Stimulated activated CD8-positive, alpha-beta memory T cell treated with anti-CD3 and anti-CD28 coated beads, Interleukin-4, amount 100 ng/mL, for 24 hours (primary cell): ENCODE data around the gene LRP5.
"Not testable (repeated sequence)": the region's sequence is repeated elsewhere in the genome, so short reads cannot be mapped to it uniquely, and the experiment has no call there.

Experiments used
- DNase-seq: peaks from one replicate; pipeline ENCODE4 v3.0.0-alpha.2; 2020; ENCODE audit warnings: low read depth

Gene LRP5

DNA sequence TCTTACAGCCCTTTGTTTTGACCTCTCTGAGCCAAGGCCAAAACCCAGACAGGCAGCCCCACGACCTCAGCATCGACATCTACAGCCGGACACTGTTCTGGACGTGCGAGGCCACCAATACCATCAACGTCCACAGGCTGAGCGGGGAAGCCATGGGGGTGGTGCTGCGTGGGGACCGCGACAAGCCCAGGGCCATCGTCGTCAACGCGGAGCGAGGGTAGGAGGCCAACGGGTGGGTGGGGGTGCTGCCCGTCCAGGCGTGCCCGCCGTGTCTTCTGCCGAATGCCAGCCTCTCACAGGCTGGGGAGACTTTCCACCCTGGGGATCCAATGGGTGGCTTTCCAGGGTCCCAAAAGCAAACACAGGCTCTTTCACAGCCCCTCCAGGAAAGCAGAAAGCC is 111.1 kb downstream of the LRP5 start:
- no peak for DNase-seq

GRCh38 chr11:68424101-68424632 is 111.8 kb downstream of the LRP5 start:
- DNase-seq = no peak

DNA sequence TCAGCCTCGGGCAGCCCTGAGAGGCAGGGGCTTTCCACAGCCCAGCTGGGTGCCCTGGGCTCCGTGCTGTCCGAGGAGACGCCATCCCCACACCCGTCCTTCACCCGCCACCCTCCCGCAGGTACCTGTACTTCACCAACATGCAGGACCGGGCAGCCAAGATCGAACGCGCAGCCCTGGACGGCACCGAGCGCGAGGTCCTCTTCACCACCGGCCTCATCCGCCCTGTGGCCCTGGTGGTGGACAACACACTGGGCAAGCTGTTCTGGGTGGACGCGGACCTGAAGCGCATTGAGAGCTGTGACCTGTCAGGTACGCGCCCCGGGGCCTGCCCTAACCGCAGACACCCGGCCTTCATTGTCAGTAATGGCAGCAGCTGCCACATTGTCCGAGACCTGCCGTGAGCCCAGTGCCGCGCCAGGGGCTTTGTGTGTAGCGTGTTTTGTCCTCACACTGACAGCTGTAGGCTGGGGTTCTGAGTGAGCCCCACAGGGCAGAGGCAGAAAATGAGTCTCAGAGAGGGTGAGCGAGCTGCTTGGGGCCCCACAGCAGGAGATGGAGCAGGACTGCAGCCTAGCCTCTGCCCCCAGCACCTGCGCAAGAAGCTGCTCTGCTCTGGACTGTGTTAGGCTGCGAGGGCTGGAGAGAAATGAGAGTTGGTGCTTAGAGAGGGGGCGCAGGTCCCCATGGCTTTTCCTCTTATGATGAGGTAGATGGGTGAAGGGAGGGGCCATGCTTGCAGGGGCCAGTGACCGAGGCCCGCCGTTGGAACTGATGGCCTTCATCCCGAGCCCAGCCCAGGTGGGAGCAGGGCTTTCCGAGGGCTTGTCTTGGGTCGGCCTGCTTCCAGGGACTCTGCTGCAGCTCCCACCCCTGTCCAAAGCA is 112.8 kb downstream of the LRP5 start:
- DNase-seq = no peak

GRCh38 chr11:68425866-68426380 is 113.5 kb downstream of the LRP5 start:
- DNase-seq = no peak

GRCh38 chr11:68429661-68430060 is 117.3 kb downstream of the LRP5 start:
- DNase-seq = no peak

- DNase-seq = no peak
Observed at GRCh38 chr11:68430384-68430783, 118.0 kb downstream of the LRP5 start.

DNA sequence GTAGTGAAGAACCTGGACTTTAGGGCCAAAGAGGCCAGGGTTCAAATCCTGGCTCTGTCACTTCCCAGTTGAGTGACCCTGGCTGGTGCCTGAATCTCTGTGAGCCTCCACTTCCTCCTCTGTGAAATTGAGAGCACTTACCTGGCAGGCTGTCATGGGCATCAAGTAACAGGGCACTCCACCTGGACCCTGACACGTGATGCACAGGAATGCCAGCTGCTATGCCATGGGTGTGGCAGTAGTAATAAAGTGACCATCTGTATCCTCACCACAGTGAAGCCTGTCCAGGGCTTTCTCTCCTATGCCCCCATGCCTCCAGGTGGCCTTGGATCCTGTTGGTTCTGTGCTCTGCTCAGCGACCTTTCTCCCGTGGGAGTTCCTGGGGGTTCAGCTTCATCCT is 118.4 kb downstream of the LRP5 start:
- DNase-seq = no peak

DNA sequence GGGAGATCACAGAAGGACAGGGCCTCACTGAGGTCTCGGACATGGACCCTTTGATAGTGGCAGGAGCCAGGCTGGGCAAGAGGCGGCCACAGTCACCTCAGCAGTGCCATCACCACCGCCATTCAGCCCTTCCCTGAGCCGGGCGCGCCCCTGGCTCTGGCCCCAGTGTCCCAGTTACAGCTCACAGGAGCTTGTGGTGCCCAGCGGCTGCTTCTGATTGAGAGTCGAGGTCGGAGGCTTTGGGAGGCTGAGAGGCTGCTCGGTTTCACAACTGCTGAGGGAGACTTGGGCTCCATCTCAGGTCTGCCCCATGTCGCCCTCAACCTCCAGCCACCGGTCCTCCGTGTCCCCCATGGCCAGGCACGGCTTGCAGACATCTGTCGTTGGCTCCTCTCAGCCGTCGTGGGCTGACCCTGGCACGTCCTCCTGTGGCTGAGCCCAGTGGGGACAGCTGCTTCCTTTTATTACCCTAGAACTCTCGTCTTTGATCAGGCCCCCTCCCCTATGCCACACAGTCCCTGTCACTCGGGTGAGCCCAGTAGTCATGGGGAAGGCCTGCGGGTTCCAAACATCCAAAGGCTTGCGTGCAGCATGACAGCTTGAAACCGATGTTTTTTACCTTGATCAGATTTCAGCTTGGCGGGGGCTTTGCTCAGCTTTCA is 119.7 kb downstream of the LRP5 start:
- no peak for DNase-seq

DNA sequence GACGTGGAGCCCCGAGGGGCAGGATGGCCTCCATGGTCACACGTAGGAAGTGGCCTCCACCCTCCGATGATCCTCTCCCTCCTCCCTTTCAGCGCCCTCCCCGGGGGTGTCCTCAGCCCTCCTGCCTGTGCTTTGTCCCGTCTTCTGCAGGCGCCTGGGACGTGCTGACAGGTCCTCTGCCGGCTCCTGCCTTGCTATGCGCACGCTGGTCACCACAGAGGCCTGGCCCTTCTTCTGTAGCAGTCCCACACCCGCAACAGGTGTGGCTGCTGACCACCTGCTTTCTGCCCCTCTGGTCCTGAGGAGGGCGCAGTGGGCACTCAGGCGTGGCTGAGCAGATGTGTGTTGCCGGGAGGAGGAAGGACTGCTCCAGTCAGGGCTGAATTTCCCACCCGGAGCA is 120.5 kb downstream of the LRP5 start:
- no peak for DNase-seq

DNA sequence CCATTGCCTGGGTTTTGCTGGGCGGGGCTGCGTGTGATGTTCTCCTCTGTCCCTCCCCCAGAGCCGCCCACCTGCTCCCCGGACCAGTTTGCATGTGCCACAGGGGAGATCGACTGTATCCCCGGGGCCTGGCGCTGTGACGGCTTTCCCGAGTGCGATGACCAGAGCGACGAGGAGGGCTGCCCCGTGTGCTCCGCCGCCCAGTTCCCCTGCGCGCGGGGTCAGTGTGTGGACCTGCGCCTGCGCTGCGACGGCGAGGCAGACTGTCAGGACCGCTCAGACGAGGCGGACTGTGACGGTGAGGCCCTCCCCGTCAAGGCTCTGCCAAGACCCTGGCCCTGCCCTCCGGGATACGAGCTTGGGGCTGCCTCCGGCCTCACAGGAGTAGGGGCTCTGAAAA is 121.2 kb downstream of the LRP5 start:
- DNase-seq = no peak

- not testable (repeated sequence) for DNase-seq
Observed at GRCh38 chr11:68434159-68434558, 121.8 kb downstream of the LRP5 start.

DNA sequence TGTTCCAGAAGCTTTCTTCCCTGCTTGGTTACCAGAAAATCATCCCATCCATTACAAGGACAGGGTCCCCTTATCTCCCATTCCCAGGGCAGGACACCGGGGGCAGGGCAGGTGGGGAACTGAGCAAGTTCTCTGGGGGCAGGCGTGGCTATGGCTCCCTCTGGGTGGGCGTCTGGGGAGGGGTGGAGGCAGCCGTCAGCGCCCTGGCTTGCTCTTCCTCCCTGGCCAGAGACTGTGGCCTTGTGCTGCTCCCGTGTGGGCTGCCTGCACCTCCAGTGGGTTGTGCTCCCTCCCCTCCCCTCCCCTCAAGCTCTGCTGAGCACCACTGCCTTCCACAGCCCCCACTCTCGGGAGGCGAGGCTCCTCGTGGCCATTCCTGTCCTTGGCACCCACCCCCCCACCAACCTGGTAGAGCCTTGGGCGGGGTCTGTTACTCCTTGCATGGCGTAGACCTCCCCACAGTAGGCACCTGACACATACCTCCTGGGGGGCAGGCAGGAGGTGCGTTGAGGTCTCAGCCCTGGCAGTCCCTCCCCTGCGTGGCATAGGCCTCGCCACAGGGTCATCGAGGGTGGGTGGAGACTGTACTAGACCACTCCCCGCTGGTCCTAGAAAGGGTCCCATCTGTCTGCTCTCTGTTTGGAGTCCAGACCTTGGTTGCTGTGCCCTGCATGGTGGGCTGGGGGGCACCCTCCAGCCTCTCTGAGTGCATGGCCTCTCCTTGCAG is 123.9 kb downstream of the LRP5 start:
- no peak for DNase-seq

- DNase-seq = no peak
Observed at GRCh38 chr11:68436985-68437926, 124.9 kb downstream of the LRP5 start.

- DNase-seq = no peak
Observed at GRCh38 chr11:68437927-68438657, 125.7 kb downstream of the LRP5 start.

DNA sequence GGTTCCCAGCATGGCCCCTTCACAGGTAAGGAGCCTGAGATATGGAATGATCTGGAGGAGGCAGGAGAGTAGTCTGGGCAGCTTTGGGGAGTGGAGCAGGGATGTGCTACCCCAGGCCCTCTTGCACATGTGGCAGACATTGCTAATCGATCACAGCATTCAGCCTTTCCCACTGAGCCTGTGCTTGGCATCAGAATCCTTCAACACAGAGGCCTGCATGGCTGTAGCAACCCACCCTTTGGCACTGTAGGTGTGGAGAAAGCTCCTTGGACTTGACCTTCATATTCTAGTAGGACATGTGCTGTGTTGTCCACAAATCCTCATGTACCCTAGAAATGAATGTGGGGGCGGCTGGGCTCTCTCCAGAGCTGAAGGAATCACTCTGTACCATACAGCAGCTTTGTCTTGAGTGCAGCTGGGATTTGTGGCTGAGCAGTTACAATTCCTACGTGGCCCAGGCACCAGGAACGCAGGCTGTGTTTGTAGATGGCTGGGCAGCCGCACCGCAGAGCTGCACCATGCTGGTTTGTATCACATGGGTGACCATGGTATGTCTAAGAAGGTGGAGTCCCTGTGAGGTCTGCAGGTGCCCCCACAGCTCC is 126.4 kb downstream of the LRP5 start:
- no peak for DNase-seq

- no peak for DNase-seq
Observed at GRCh38 chr11:68439355-68440065, 127.1 kb downstream of the LRP5 start.

GRCh38 chr11:68440224-68440623 is 127.8 kb downstream of the LRP5 start:
- no peak for DNase-seq

DNA sequence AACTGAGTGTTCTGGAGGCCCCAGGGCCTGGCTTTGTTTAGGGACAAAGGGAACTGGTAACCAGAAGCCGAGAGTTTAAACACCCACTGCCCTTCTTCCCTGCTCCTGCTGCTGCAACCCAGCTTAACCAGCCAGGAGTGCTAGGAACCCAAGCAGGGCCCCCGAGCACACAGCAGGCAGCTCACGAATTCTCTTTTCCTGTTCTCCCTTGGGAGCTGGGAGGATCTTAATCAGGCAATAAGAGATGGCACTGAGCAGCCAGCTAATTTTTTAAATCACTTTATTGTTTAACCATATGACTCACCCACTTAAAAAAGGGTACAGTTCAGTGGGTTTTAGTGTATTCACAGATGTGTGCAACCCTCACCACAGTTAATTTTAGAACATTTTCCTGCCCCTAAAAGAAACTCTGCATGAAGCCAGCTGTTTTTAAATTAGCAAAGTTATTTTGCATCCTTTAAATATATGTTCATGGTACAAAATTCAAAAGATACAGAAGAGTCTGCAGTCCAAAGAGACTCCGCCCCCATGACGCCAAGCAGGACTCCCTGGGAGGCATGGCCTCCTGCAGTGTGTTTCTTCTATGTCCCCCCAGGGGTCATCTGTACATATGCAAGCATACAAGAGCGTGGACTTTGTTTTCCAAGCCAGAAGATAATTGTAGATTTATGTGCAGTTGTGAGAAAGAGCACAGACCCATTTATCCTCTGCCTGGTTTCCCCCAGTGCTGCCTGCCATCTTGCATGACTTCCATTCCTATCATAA is 129.3 kb downstream of the LRP5 start:
- DNase-seq = no peak

DNA sequence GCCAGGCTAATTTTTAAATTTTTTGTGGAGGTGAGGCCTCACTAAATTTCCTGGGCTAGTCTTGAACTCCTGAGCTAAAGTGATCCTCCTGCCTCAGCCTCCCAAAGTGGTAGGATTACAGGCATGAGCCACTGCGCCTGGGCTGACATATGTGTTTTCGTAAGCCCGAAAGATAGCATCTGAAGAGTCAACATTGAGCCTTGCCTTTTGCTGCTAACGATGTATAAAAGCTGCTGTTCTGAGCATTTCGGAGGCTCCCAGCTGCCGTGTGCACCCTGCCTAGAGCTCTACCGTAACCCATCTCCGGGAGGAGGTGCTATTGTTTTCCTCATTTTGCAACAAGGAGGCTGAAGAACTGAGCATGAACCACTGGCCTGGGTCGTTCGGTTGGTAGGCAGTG is 130.0 kb downstream of the LRP5 start:
- no peak for DNase-seq
